T-helper 9 cell (primary cell): ENCODE results near the gene NDUFA6.
"Not testable (repeated sequence)": the region's sequence is repeated elsewhere in the genome, so short reads cannot be mapped to it uniquely, and the experiment has no call there.

Experiments
- DNase-seq: peaks from one replicate; pipeline ENCODE4 v3.0.0-alpha.2; 2020

The NDUFA6 gene

DNA sequence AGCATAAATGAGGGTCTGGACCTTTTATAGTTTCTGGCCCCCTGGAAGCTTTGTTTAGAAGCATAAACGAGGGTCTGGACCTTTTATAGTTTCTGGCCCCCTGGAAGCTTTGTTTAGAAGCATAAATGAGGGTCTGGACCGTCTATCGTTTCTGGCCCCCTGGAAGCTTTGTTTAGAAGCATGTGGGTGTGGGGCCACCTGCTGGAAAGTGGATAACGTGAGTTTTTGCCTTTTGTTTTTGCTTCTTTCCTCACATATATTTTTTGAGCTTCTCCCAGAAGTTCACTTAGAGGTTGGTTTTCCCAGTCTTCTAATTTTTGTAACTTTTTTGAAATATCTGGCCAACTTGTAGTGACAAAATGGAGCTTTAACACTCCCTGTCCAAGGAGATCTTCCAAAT is 22.2 kb upstream of the NDUFA6 start:
- not testable (repeated sequence) for DNase-seq

DNA sequence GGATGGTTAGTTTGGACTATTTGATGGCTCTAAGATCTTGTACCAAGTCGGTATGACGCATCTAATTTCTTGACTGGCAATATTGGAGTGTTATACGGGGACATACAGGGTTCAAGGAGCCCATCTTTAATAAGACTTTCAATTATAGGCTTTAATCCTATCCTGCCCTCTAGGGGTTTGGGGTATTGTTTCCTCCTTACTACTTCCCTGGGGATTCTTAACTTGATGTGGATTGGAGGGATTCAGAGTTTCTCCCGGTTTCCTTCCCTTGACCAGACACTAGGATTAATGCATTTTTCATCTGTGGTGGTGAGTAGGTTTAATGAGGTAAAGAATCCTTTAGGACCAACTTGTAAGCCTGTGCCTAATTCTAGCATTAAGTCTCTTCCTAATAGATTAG is 21.2 kb upstream of the NDUFA6 start:
- no peak for DNase-seq

DNA sequence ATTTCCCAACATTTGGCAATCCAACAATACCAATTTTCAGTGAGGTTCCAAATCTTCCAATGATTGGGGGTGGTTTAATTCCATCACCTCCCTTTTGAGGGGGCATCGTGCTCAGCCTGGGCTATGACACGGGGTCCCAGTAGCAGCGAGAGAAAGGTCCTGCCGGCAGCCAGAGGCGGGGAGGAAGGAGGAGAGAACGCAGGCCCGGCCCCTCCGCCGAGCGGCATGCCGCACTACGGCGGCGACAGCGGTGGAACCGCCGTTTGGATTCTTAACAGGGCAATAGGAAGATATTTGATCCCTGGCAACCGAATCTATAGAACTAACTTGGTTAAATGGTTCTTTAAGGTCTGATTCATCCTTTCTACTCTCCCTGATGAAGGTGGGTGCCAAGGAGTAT is 18.3 kb upstream of the NDUFA6 start:
- DNase-seq, result no peak

DNA sequence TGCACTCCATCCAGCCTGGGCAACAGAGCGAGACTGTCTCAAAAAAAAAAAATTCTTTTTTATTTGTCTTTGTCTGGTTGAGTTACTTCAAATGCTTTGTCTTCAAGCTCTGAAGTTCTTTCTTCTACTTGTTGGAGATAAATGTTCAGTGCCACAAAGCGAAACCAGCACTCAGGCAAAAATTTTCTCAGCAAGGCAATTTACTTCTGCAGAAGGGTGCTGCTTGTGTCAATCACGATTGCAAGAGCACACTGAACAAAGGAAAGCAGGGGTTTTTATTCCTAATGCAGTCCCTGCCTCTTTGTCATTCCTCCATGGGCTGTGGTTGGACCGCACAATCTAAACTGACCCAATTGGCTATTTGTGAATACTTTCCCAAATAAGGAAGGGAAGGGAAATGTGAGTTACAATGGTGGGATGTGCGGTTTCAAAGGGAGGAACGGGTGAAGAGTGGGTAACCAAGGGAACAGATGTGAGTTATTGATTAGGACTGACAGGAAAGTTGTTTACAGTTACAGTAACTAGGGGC is 13.8 kb upstream of the NDUFA6 start:
- DNase-seq, result not testable (repeated sequence)

DNA sequence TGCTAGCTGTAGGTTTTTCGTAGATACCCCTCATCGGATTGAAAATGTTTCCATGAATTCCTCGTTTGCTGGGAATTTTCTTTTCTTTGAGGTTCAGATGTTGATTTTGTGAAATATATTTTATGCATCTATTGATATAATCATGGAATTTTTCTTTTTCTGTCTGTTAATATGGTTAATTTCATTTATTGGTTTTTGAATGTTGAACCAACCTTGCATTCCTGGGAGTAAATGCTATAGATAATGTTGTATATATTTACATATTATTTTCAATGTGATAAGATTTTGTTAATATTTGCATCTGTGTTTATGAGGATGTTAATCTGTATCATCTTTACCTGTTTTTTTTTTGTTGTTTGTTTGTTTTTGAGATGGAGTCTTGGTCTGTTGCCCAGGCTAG is 10.6 kb upstream of the NDUFA6 start:
- no peak for DNase-seq

DNA sequence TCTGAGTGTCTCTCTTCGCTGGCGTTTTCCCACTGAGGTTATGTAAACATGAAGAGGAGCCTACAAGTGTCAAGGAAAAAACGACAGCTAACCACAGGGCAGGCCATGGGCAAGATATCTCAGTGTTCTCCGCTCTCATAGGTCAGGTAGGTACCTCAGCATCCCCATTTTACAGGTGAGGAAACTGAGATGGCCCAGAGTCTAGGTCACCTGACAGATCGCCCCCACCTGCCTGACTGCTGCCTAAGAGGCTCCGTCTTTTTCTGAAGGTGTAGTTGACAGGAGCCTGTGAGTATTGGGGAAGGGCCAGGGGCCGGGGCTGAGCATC is 847 bp upstream of the NDUFA6 start:
- no peak for DNase-seq

DNA sequence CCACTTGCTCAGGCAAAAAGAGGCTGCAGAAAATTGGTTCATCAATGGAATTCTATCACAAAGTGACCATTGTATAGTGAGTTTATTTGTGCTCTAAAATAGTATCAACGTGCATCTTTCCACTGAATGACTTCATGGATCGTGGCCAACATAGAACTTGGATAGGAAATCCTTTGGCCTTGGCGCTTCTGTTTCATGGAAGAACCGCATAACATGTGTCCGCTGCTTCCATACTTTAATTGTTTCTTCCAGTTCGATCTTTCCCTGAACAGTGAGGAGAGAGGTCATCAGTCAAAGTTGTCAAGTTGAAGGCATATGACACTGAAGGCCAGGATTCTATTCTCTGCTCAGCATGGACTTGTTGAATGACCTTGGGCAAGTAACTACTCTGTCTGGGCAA is 4.5 kb downstream of the NDUFA6 start:
- DNase-seq, result no peak

DNA sequence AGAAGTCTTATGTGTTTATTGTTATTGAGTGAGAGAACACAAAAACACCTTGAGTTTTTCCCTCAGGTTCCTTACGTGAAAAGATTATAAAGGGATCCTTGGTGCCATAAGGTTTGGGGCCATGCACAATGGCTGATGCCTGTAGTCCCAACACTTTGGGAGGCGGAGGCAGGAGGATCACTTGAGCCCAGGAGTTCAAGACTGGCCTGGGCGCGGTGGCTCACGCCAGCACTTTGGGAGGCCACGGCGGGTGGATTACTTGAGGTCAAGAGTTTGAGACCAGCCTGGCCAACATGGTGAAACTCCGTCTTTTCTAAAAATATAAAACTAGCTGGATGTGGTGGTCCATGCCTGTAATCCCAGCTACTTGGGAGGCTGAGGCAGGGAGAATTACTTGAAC is 5.7 kb downstream of the NDUFA6 start:
- DNase-seq, result no peak

DNA sequence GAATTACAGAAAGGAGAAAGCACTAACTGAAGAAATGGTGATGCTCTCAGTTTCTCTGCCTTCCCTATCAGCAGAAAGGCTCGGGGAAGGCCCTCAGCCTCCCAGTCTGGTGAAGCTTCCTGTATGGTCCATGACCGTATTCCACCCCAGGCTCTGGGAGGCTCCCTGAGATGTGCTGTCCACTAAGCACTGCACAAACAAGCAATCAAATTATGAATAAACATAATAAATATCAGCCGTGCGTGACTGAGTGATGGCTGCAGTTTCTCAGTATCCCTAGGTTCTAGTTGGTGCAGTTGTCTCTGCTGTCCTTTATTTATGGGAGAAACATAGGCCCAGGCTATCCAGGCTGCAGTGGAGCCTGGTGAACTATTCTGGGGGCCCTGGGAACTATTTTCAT is 7.5 kb downstream of the NDUFA6 start:
- DNase-seq, result no peak

DNA sequence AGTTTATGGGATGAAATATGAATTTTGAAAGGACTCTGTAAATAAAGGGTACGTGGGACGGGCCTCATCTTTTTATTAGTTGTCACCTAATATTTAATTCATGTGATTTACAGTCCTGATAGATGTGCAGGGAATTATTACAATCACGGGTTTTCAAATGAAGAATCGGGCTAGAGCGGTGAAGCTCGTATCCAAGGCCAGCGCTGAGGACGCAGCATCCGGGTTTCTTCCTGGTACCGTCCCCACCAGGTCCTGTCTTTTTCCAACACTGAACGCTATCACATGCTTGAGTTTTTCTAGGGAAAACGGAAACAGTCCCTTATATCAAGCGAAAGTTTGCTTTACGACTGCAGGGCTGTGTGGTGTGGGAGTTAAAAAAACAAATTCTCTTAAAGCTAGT is 10.3 kb downstream of the NDUFA6 start:
- DNase-seq, result no peak

DNA sequence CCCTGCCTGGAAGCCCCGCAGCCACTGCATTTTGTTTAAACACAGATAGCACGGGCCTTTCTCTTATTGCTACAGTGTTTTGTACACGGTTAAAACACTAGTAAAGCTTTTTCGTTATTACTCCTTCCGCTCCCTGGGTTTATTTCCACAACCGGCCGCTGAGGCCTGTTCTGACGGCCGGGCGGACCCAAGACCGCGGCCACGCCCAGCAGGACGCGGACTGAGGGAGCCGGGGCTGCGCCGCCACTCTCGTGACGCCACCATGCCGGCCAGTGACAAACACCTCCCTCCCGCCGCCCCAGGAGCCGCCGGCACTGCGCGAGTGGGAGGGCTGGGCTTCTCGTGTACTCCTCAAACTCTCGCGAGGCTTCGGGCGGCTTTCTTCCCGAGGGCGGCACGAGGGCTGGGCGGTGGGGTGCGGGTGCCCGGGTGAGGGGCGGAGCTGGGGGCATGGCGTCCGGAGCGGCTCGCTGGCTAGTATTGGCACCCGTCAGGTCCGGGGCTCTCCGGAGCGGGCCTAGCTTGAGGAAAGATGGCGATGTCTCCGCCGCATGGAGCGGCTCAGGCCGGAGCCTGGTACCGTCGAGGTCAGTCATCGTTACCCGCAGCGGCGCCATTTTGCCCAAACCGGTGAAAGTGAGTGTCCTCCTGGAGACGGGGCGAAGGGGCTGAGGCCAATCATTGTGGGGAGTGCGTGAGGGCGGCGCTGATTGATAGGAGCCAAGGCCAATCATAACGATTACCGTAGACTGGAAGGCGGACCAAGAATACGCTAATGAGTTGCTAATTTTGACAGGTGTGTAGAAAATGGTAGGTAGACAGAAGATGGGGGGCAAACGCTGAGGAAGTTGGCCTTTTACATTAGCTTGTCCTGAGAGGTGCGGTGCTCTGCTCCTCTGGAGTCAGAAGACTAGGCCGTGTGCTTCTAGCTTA is 11.0 kb downstream of the NDUFA6 start, which contains the start of gene SMDT1:
Gene SMDT1, plus strand, starts transcription at position 382 of the 933 bp plus-strand sequence. Its CDS starts 69 bp downstream, at position 451.
- DNase-seq, result peak; percentile 98

DNA sequence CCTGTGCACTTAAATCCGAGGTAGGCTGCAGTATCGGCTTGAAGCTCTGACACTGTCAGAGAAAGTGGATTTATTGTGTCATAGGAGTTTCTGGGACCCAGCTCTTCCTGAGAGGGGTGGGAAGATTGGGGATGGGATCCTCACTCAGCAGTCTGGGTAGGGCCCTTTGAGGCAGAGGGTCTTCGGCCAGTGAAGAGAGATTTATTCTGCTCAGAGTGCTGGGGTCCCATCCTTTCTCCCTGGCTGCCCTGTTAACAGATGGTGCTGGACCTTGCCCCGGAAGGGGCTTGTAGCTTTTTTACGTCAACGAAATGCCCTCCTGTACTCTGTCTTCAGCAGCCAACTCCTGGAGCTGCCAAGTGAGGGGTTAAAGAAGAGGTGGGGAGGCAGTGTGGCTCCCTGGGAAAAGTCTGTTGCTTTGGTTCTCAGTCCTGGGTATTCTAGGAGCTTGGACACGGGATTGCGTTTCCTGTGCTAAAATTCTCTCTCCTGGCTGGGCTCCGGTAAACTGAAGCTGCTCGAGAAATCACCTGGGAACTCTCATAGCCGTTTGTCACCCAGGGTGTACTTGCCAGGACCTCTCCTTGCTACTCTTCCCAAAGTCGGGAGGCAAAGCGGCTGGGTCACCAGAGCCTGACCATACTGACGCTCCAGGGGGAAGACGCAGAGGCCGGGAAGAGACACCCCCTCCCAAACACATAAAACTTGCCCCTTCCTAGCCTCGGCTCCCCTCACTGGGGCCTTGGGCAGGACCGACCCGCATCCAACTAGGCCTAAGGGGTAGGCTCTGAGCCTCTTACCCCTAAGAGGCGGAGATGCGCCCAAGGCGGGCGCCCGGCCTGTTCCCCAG is 11.9 kb downstream of the NDUFA6 start:
- no peak for DNase-seq

DNA sequence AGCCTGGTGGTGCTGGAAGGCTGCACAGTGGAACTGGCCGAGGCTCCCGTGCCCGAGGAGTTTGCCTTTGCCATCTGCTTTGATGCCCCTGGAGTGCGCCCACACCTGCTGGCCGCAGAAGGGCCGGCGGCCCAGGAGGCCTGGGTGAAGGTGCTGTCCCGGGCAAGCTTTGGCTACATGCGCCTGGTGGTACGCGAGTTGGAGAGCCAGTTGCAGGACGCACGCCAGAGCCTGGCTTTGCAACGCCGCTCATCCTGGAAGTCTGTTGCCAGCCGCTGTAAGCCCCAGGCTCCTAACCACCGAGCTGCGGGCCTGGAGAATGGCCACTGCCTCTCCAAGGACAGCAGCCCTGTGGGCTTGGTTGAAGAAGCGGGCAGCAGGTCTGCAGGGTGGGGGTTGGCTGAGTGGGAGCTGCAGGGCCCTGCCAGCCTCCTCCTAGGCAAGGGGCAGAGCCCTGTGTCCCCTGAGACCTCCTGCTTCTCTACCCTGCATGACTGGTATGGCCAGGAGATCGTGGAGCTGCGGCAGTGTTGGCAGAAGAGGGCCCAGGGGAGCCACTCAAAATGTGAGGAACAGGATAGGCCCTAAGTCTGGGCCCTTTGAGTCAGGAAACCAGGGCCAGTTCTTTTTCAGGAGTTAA is 13.0 kb downstream of the NDUFA6 start:
- DNase-seq, result no peak

DNA sequence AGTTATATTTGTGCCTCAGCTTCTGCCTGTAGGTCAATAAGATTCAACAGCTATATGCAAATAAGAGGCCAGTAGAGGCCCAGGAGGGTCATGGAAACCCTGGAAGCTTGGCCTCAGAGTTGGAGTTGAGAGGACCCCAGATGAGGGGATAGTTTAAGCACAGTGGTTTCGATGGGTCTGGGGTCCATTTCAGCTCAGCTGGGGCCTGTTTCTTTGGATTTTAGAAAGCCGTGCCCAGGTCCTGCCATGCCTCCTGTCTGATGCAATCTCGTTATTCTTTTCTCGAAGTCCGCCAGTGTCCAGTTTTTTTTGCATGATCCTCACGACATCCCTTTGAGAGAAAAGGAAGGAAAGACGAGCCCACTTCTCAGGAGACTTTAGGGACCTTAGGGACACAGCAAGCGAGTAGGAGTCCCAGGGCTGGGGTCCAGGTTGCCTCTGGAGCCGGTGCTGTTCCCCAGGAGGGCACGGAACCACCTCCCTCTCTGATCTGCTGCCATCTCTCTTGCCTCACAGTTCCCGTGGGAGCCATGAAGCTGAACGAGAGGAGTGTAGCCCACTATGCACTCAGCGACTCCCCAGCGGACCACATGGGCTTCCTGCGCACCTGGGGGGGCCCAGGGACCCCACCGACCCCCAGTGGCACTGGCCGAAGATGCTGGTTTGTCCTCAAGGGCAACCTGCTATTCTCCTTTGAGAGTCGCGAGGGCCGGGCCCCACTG is 13.6 kb downstream of the NDUFA6 start:
- no peak for DNase-seq

DNA sequence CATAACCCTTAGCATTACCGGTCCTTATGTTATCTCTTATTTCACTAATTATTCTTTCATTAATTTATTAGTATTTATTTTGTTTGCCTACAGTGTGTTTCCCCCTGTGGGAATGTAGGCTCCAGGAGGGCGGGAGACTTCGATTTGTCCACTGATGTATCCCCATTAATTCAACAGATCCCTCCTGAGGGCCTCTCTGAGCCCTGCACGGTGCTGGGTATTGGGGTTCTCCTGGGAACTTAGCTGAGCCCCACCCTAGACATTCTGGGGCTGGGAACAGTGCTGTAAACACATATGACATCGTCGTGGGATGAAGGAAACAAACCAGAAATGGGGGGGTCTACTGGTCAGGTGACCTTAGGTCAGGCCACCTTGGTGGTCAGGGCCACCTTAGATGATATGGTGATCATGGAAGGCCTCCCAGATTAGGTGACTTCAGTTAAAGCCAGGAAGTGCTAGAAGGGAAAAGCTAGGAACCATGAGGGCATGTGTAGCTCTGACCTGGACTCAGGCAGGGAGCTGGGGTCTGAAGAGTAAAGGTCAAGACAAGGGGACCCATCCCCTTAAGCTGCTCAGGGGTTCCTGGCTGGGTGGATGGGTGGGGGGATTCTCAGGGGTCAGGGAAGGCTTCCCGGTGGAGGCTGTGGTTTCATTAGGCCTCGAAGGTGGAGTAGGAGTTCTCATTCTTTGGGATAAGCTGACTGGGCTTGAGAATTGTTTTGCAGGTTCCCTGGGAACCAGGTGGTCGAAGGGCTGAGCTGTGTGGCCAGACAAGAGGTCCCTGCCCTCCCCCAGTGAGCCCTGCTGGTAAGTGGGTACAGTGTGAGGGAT is 15.5 kb downstream of the NDUFA6 start:
- no peak for DNase-seq

DNA sequence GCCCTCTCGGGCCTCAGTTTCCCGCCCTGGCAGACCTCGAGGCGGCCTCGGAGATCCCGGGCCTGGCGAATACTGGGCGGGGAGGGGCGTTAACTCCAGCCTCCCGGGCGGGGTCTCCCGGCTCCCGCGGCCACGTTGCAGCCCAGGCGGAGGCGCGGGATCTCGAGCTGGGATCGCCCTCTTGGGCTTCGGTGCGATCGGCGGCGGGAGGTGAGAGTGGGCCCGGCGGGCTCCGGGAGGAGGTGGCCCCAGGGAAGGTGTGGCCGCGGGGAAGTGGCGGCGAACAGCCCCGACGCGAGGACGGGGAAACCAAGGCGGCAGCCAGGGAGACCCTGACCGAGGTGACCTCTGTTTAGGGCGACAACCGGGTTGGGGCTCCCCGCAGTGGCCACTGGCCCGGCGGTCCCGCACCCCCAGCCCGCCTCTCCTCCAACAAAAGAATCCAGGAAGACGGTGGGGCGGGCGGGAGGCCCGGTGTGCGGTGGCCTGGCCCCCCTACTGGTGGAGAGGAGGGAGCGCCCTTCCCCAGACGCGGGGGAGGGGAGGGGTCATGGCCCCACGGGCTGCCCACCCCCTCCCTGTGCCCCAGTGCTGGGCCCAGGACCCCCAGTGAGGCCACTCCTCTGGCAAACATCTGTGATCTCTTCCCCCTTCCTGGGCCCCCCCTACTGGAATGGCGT is 16.3 kb downstream of the NDUFA6 start, which contains the start of gene PHETA2:
Gene PHETA2, plus strand, starts transcription at position 117 of the 680 bp plus-strand sequence. CDS start 3,046 bp downstream, outside the sequence.
- peak; percentile 43 for DNase-seq

DNA sequence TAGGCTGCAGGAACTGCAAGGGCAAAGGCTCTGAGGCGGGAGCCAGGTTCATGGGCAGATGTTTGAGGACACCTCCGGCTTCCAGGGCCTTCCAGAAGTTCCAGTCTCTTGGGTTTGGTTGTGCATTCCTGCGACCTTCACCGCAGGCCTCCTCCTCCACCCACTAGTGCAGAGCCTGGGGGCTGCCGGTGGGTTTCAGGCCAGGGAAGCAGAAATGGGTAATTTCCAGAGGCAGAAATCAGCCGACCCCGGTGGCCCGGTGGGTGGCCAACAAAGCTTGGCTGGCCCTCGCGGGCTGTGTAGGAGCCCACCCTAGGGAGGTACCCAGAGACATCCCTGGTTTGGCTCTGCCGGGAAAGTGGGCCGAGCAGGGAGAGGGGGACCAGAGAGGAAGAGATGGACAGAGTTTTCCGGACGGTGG is 16.9 kb downstream of the NDUFA6 start:
- no peak for DNase-seq

DNA sequence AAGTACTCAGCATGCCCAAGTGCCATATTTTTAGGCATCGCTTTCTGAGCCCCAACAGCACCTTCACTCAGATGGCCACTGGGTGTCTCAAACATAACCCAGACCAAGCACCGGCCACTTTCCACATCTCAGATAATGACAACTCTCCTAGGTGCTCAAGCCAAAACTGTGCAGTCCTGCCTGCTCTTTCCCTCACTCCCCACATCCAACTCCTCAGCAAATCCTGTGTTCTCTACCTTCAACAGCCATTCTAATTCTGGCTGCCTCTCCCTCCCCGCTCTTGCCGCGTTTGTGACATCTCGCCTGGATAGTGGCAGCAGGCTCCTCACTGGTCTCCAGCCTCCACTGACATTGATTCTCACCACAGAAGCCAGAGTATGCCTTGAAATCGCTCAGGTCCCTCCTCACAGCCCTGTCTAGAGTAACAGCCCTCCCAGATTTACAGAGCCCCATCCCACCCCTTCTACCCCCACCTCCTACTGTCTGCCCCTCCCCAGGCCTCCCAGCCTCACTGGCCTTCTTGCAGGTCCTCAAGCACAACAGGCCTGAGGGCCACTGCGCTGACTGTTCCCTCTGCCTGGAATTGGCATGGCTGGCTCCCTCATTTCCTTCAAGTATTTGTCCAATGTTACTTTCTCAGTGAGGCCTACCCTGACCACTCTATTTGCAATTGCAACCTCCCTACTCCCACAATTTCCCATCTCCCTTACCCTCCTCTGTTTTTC is 17.8 kb downstream of the NDUFA6 start:
- no peak for DNase-seq

DNA sequence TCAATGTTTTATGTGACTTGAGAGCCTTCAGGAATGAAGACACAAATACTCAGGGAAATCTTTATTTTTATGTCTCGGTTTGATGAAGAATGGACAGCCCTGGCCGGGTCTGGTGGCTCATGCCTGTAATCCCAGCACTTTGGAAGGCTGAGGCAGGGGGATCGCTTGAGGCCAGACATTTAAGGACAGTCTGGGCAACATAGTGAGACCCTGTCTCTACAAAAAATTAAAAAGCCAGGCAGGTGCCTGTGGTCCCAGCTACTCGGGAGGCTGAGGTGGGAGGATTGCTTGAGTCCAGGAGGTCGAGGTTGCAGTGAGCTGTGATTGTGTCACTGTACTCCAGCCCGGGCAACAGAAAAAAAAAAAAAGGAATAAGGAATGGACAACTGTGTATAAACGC is 19.1 kb downstream of the NDUFA6 start:
- not testable (repeated sequence) for DNase-seq
